Keratinocyte (primary cell): ENCODE data around the gene NECTIN1. TPM values are rescaled to one million over a fixed set of nuclear protein-coding genes. Genes with fewer than 3 reads are reported as not detected.

Experiments used
- DNase-seq: peaks from one replicate; pipeline ENCODE4 v3.0.0-alpha.2; 2011; ENCODE audit warnings: low read depth, missing footprints, low spot score
- FAIRE-seq: peaks from 2 replicates; lab custom pipeline; 2011; peaks lifted over from hg19 to GRCh38; lab: Jason Lieb, UNC
- H2AFZ ChIP-seq: 2 replicates; pipeline ENCODE4 v1.6.0; 2012; ENCODE audit warnings: low read length, control low read depth, inconsistent platforms; ENCODE audit not compliant: control insufficient read depth
- H3K27ac ChIP-seq: 2 replicates; pipeline ENCODE4 v1.5.1; 2011; ENCODE audit warnings: low read length; ENCODE audit not compliant: control insufficient read depth, insufficient read depth
- H3K27me3 ChIP-seq: 3 replicates; pipeline ENCODE4 v1.6.0; 2011; ENCODE audit warnings: low read length; ENCODE audit not compliant: control insufficient read depth, insufficient read depth; ENCODE audit errors: extremely low read depth
- H3K36me3 ChIP-seq, 2 experiments: 2 replicates in 1 of 2; 3 replicates in 1 of 2; pipeline ENCODE4 v1.5.1; 2011; ENCODE audit warnings: low read length in 2 of 2, mild to moderate bottlenecking in 1 of 2; ENCODE audit not compliant: control insufficient read depth in 2 of 2, insufficient read depth in 2 of 2; ENCODE audit errors: extremely low read depth in 1 of 2
- H3K4me1 ChIP-seq: 3 replicates; pipeline ENCODE4 v1.5.1; 2011; ENCODE audit warnings: low read length; ENCODE audit not compliant: control insufficient read depth, insufficient read depth; ENCODE audit errors: extremely low read depth
- H3K4me2 ChIP-seq: 3 replicates; pipeline ENCODE4 v1.6.0; 2011; ENCODE audit warnings: low read depth, low read length; ENCODE audit not compliant: control insufficient read depth, insufficient read depth; ENCODE audit errors: extremely low read depth
- H3K4me3 ChIP-seq, 3 experiments: fragments of 200-600 bp in 1 of 3; sonication (generic) in 1 of 3; 2 replicates in 2 of 3; 3 replicates in 1 of 3; pipeline ENCODE4 v1.5.1; 2011 to 2016; ENCODE audit warnings: low read length in 3 of 3, mild to moderate bottlenecking in 3 of 3, control low read depth in 2 of 3, inconsistent platforms in 1 of 3, low read depth in 1 of 3, mixed read lengths in 1 of 3, mixed run types in 1 of 3, moderate library complexity in 1 of 3; ENCODE audit not compliant: control insufficient read depth in 2 of 3, insufficient read depth in 2 of 3; ENCODE audit errors: extremely low read depth in 1 of 3
- H3K79me2 ChIP-seq: 2 replicates; pipeline ENCODE4 v1.6.0; 2012; ENCODE audit warnings: low read length; ENCODE audit not compliant: control insufficient read depth, insufficient read depth
- H3K9ac ChIP-seq: 3 replicates; pipeline ENCODE4 v1.6.0; 2011; ENCODE audit warnings: low read length; ENCODE audit not compliant: control insufficient read depth, insufficient read depth; ENCODE audit errors: extremely low read depth
- H3K9me1 ChIP-seq: 3 replicates; pipeline ENCODE4 v1.6.0; 2011; ENCODE audit warnings: low read length; ENCODE audit not compliant: control insufficient read depth, insufficient read depth; ENCODE audit errors: extremely low read depth
- H3K9me3 ChIP-seq: 2 replicates; pipeline ENCODE4 v1.5.1; 2012; ENCODE audit warnings: low read depth, low read length; ENCODE audit not compliant: control insufficient read depth
- H4K20me1 ChIP-seq: 3 replicates; pipeline ENCODE4 v1.6.0; 2011; ENCODE audit warnings: low read length; ENCODE audit not compliant: control insufficient read depth, insufficient read depth; ENCODE audit errors: extremely low read depth
- CTCF ChIP-seq, 3 experiments: IDR thresholded peaks in 1 of 3; conservative IDR thresholded peaks in 1 of 3; optimal IDR thresholded peaks in 1 of 3; 2 replicates in 2 of 3; 3 replicates in 1 of 3; pipeline versions ENCODE3 to v1.5.1; 2011; ENCODE audit warnings: low read length in 3 of 3, mild to moderate bottlenecking in 3 of 3, moderate library complexity in 2 of 3, control low read depth in 1 of 3, inconsistent platforms in 1 of 3; ENCODE audit not compliant: insufficient read depth in 2 of 3; ENCODE audit errors: extremely low read depth in 1 of 3
- EZH2 ChIP-seq: IDR thresholded peaks from one replicate; pipeline ENCODE4 v1.6.1; 2012; ENCODE audit warnings: inconsistent platforms, mild to moderate bottlenecking, low read length, moderate library complexity
- dilution Hi-C: fragments of 300-500 bp; cut with MboI; formaldehyde crosslinking; loops from one replicate; pipeline ENCODE4 v1.7.0; 2020; ENCODE audit warnings: low sequenced_read_pairs; ENCODE audit not compliant: extremely low pct_ligation_motif_present
- polyA plus RNA-seq, 5 experiments: library from polyadenylated mRNA; depleted of rRNA in 3 of 5; stranded (reverse) in 3 of 5; stranded (forward) in 1 of 5; unstranded in 1 of 5; fragments of >200 nt; gene quantifications; 1 replicate in 1 of 5; 2 replicates in 3 of 5; 3 replicates in 1 of 5; pipeline versions ENCODE4 v1.2.1 to v1.2.3, GENCODE V29; 2011 to 2012; ENCODE audit warnings: missing spikeins in 2 of 5, low read depth in 1 of 5, low replicate concordance in 1 of 5

The NECTIN1 gene
- polyA plus RNA-seq, 1 donor (not counting 4 experiments of a cell fraction or from before 2014, with no cell fraction given) = 37.5 TPM

- DNase-seq (no peak), FAIRE-seq (no peak)
- Histone ChIP-seq H2AFZ (no peak overlapping the region), H3K4me2 (no peak overlapping the region), H3K9me3 (no peaks in the 10 kb centered on the region), H3K79me2 (no peaks in the 10 kb centered on the region), H3K4me3 (no peak overlapping the region), H3K27ac (no peak overlapping the region), H3K9me1 (no peaks in the 10 kb centered on the region), H3K4me1 (no peaks in the 10 kb centered on the region), H3K27me3 (peaks cover 23% of the 10 kb centered on the region), H3K9ac (no peak overlapping the region), H4K20me1 (no peaks in the 10 kb centered on the region), H3K36me3 (no peaks in the 10 kb centered on the region)
- dilution Hi-C loops = no loop called here
- no peak for TF ChIP-seq EZH2
These were observed 9.0 kb upstream of the NECTIN1 start for GRCh38 chr11:119738059-119738439.

- no peaks in the 10 kb centered on the region for H3K9me3 ChIP-seq
- H3K4me2 ChIP-seq = no peak overlapping the region
- no peak overlapping the region for H3K9ac ChIP-seq
- no peaks in the 10 kb centered on the region for H3K79me2 ChIP-seq
- H3K36me3 ChIP-seq = no peaks in the 10 kb centered on the region
- H4K20me1 ChIP-seq = no peaks in the 10 kb centered on the region
- H3K4me3 ChIP-seq = no peak overlapping the region
- dilution Hi-C loops = no loop called here
- no peaks in the 10 kb centered on the region for H3K4me1 ChIP-seq
- DNase-seq (no peak), FAIRE-seq (no peak)
- no peaks in the 10 kb centered on the region for H3K9me1 ChIP-seq
- H3K27ac ChIP-seq = no peak overlapping the region
- H3K27me3 ChIP-seq = peaks cover 17% of the 10 kb centered on the region
- TF ChIP-seq EZH2 (no peak), CTCF (optimal IDR thresholded peaks at IDR 0.05 in 1 of 3, IDR thresholded peaks at IDR 0.05 in 1 of 3, conservative IDR thresholded peaks at IDR 0.05 in 1 of 3; ENCODE audit: extremely low read depth in 1 of 3, insufficient read depth in 2 of 3, low read length in 3 of 3) (no peak)
- no peak overlapping the region for H2AFZ ChIP-seq
These were observed 8.5 kb upstream of the NECTIN1 start for GRCh38 chr11:119737366-119738058.

GRCh38 chr11:119734788-119735187, 5.8 kb upstream of the NECTIN1 start:
- dilution Hi-C loops = no loop called here
- Histone ChIP-seq H3K4me1 (peaks cover 3% of the 10 kb centered on the region), H3K9ac (no peak overlapping the region), H3K27me3 (peaks cover 1% of the 10 kb centered on the region), H4K20me1 (no peaks in the 10 kb centered on the region), H3K27ac (no peak overlapping the region), H3K4me2 (no peak overlapping the region), H2AFZ (no peak overlapping the region), H3K36me3 (no peaks in the 10 kb centered on the region), H3K4me3 (no peak overlapping the region), H3K9me1 (no peaks in the 10 kb centered on the region), H3K9me3 (no peaks in the 10 kb centered on the region), H3K79me2 (no peaks in the 10 kb centered on the region)
- no peak for FAIRE-seq
- DNase-seq = no peak
- TF ChIP-seq EZH2 = no peak
- TF ChIP-seq CTCF (optimal IDR thresholded peaks at IDR 0.05 in 1 of 3, IDR thresholded peaks at IDR 0.05 in 1 of 3, conservative IDR thresholded peaks at IDR 0.05 in 1 of 3; ENCODE audit: extremely low read depth in 1 of 3, insufficient read depth in 2 of 3, low read length in 3 of 3) = no peak
